Measurements from ENCODE around the gene DNAJC19. TPM values are rescaled to one million over a fixed set of nuclear protein-coding genes. Genes with fewer than 3 reads are reported as not detected.
"Not testable (repeated sequence)": the region's sequence is repeated elsewhere in the genome, so short reads cannot be mapped to it uniquely, and the experiment has no call there.

Gene DNAJC19
- total RNA-seq, 4 donors from 2014 or later = 24.6 to 67.6 (median 46.0) TPM

DNA sequence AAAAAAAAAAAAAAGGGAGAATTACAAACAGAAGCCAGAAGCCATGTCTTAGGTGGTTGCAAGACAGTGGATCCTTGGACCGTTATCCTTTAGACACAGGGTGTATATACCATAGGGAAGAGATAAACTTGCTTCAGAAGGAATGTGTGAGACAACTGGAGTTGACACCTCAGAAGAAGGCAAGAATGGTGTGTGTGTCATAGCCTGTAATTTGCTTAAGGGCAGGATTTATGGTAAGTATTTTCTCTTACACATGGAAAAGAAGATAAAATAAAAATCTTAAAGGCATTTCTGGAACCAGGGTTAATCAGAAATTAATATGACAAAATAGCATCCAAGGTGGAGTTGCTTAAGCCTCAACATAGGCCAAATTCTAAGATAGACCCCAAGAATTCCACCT lies 19.3 kb upstream of the DNAJC19 start:
- no peak for ATAC-seq
- Histone ChIP-seq H3K9me3 (no peaks in the 10 kb centered on the region), H3K27me3 (no peaks in the 10 kb centered on the region), H3K4me1 (no peaks in the 10 kb centered on the region), H3K36me3 (no peaks in the 10 kb centered on the region), H3K27ac (no peak overlapping the region), H3K4me3 (no peak overlapping the region)
- TF ChIP-seq EP300 (IDR thresholded peaks at IDR 0.05) = no peak
- no peak for TF ChIP-seq POLR2A (IDR thresholded peaks at IDR 0.05)
- TF ChIP-seq, protein P1, sequence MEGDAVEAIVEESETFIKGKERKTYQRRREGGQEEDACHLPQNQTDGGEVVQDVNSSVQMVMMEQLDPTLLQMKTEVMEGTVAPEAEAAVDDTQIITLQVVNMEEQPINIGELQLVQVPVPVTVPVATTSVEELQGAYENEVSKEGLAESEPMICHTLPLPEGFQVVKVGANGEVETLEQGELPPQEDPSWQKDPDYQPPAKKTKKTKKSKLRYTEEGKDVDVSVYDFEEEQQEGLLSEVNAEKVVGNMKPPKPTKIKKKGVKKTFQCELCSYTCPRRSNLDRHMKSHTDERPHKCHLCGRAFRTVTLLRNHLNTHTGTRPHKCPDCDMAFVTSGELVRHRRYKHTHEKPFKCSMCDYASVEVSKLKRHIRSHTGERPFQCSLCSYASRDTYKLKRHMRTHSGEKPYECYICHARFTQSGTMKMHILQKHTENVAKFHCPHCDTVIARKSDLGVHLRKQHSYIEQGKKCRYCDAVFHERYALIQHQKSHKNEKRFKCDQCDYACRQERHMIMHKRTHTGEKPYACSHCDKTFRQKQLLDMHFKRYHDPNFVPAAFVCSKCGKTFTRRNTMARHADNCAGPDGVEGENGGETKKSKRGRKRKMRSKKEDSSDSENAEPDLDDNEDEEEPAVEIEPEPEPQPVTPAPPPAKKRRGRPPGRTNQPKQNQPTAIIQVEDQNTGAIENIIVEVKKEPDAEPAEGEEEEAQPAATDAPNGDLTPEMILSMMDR (IDR thresholded peaks at IDR 0.05) = no peak
- no peak for TF ChIP-seq POLR2AphosphoS5 (IDR thresholded peaks at IDR 0.05)
- 53% methylated on average over 1 of the region's 1 CpG; no CpG with 5 or more reads in 1 of the 2 donors for WGBS, 2 donors (ENCODE audit: low coverage in 1 of 2)

- peaks cover 0 to 8% (median 0%) of the 10 kb centered on the region in 3 donors for H3K9me3 ChIP-seq
- WGBS, 2 donors (ENCODE audit: low coverage in 1 of 2) = 97 to 100% methylated on average over 1 to 3 of the region's 3 CpGs
- no peak overlapping the region for H3K4me3 ChIP-seq
- no peaks in the 10 kb centered on the region for H3K4me1 ChIP-seq
- H3K27ac ChIP-seq = no peak overlapping the region
- no peak for ATAC-seq
- no peaks in the 10 kb centered on the region for H3K36me3 ChIP-seq
- TF ChIP-seq POLR2AphosphoS5 (IDR thresholded peaks at IDR 0.05) (no peak), EP300 (IDR thresholded peaks at IDR 0.05) (no peak)
- TF ChIP-seq, protein P1 (IDR thresholded peaks at IDR 0.05) = no peak
- no peaks in the 10 kb centered on the region for H3K27me3 ChIP-seq
These were observed 17.7 kb upstream of the DNAJC19 start for GRCh38 chr3:181007262-181007661.

DNA sequence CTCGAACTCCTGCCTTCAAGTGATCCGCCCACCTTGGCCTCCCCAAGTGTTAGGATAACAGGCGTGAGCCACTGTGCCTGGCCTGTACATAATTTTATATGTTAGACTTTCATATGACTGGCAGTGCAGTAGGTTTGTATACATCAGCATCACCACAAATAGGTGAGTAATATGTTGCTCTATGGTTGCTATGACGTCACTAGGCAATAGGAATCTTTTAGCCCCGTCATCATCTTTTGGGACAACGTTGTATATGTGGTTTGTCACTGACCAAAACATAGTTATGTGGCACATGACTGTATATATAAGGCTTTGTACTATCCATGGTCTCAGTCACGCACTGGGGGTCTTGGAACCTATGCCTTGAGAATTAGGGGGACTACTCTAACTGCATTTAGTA lies 17.0 kb upstream of the DNAJC19 start:
- TF ChIP-seq POLR2A (IDR thresholded peaks at IDR 0.05) = no peak
- Histone ChIP-seq H3K9me3 (peaks cover 0 to 15% (median 0%) of the 10 kb centered on the region in 3 donors), H3K4me1 (no peaks in the 10 kb centered on the region), H3K27me3 (no peaks in the 10 kb centered on the region), H3K27ac (no peak overlapping the region), H3K4me3 (no peak overlapping the region), H3K36me3 (no peaks in the 10 kb centered on the region)
- WGBS, 2 donors (ENCODE audit: low coverage in 1 of 2) = 85 to 88% methylated on average over 4 to 7 of the region's 7 CpGs
- ATAC-seq = no peak

DNA sequence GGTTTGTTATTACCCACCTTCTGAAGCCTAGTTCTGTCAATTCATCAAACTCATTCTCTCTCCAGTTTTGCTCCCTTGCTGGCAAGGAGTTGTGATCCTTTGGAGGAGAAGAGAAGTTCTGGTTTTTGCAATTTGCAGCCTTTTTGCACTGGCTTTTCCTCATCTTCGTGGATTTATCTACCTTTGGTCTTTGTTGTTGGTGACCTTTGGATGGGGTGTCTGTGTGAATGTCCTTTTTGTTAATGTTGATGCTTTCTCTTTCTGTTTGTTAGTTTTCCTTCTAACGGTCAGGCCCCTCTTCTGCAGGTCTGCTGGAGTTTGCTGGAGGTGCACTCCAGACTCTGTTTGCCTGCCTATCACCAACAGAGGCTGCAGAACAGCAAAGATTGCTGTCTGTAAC lies 13.9 kb upstream of the DNAJC19 start:
- 50% methylated on average over 2 of the region's 2 CpGs; no CpG with 5 or more reads in 1 of the 2 donors for WGBS, 2 donors (ENCODE audit: low coverage in 1 of 2)
- H3K27me3 ChIP-seq, ATAC-seq: not testable (repeated sequence)

GRCh38 chr3:181002331-181002730 lies 12.8 kb upstream of the DNAJC19 start:
- H3K27ac ChIP-seq, H3K27me3 ChIP-seq, ATAC-seq, H3K4me1 ChIP-seq, H3K4me3 ChIP-seq, H3K36me3 ChIP-seq: not testable (repeated sequence)
- 88 to 97% methylated on average over 4 of the region's 4 CpGs for WGBS, 2 donors (ENCODE audit: low coverage in 1 of 2)
- peaks cover 0 to 26% (median 0%) of the 10 kb centered on the region in 3 donors for H3K9me3 ChIP-seq

More for the DNA sequence above, 13.9 kb upstream of the DNAJC19 start:
- H3K4me3 ChIP-seq, H3K36me3 ChIP-seq, H3K4me1 ChIP-seq, H3K27ac ChIP-seq: not testable (repeated sequence)
- peaks cover 0 to 26% (median 0%) of the 10 kb centered on the region in 3 donors for H3K9me3 ChIP-seq

DNA sequence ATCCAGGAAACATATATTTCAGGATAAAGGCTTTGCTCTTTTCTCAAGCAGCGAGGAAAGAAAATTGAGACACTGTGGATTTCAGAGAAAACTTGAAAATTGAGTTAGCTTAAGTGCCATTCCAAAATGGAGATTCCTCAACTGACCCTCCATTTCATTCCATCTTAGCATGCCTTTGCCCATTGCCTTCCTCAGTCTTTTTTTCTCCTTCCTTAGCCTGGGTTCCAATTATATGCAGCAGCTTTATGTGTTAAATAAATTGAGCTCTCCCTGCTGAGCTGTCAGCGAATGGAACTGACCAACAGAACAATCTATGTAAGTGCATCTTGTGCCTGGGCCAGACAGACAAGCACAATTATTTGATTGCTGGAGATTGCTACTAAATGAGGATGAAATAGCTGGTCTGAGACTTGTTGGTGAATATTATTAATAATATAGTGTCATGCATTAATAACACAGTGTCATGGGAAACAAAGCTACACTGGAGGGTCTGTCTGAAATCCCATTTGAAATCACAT lies 6.9 kb upstream of the DNAJC19 start:
- Histone ChIP-seq H3K9me3 (peaks cover 0 to 10% (median 0%) of the 10 kb centered on the region in 3 donors), H3K4me1 (no peaks in the 10 kb centered on the region), H3K27me3 (no peaks in the 10 kb centered on the region), H3K4me3 (no peak overlapping the region), H3K27ac (no peak overlapping the region), H3K36me3 (no peaks in the 10 kb centered on the region)
- 87% methylated on average over 2 of the region's 2 CpGs; no CpG with 5 or more reads in 1 of the 2 donors for WGBS, 2 donors (ENCODE audit: low coverage in 1 of 2)
- no peak for ATAC-seq
- TF ChIP-seq EP300 (IDR thresholded peaks at IDR 0.05) = no peak
- TF ChIP-seq, protein P1 (IDR thresholded peaks at IDR 0.05) = no peak
- no peak for TF ChIP-seq POLR2A (IDR thresholded peaks at IDR 0.05)
- TF ChIP-seq POLR2AphosphoS5 (IDR thresholded peaks at IDR 0.05) = no peak
